HCT116 (cell line): ENCODE data around the gene APOL6. TPM values are rescaled to one million over a fixed set of nuclear protein-coding genes. Genes with fewer than 3 reads are reported as not detected.

ENCODE experiments used
- ATAC-seq: fragments of 200-7000 bp; cut with Tn5 transposase; 2 replicates; pipeline ENCODE4 v1.9.1; 2020; ENCODE audit warnings: mild to moderate bottlenecking, moderate library complexity
- BruUV-seq: library from RNA; stranded (reverse); fragments of 400-500 nt; replicated peaks from 2 replicates; lab custom pipeline; 2021; lab: Mats Ljungman, UMichigan
- CTCF ChIA-PET: fragments of 300-600 bp; sonication (Branson Sonifier 250); formaldehyde crosslinking; loops from one replicate; lab custom pipeline; 2021; ENCODE audit warnings: antibody characterized with exemption; lab: Charles Lee
- POLR2A ChIA-PET: fragments of 300-600, 350-600 bp; sonication (Branson Sonifier 250); formaldehyde crosslinking; loops from one replicate; lab custom pipeline; 2021; ENCODE audit warnings: antibody characterized with exemption; lab: Charles Lee
- RAD21 ChIA-PET, 2 experiments: fragments of 300-600 bp; sonication (Branson Sonifier 250); formaldehyde crosslinking; loops; one replicate each; lab custom pipeline; 2023; ENCODE audit warnings: low total read pairs in 2 of 2; ENCODE audit not compliant: uncharacterized antibody in 2 of 2, unreplicated experiment in 2 of 2, low non-redundant PET in 1 of 2; lab: Charles Lee
- DNase-seq: peaks from one replicate; pipeline ENCODE4 v3.0.0-alpha.2; 2010; ENCODE audit warnings: low read depth, low spot score
- H2AFZ ChIP-seq: fragments of 200-600 bp; shearing (Covaris generic), sonication (generic); 2 replicates; pipeline ENCODE4 v1.6.1; 2017; ENCODE audit warnings: low read depth, mixed run types, mixed read lengths, antibody characterized with exemption, low read length; ENCODE audit not compliant: poor library complexity, severe bottlenecking
- H3K27ac ChIP-seq: 2 replicates; pipeline ENCODE4 v1.5.1; 2012; ENCODE audit warnings: low read depth, low read length
- H3K27me3 ChIP-seq: fragments of 200-600 bp; sonication (generic); 2 replicates; pipeline ENCODE4 v1.6.1; 2016; ENCODE audit warnings: mixed run types, low read length, mixed read lengths; ENCODE audit not compliant: insufficient read depth
- H3K36me3 ChIP-seq, 2 experiments: fragments of 200-500 bp in 1 of 2; fragments of 200-600 bp in 1 of 2; sonication (Bioruptor generic) in 1 of 2; sonication (generic) in 1 of 2; 2 replicates each; pipeline versions ENCODE4 v1.5.1 to v1.6.1; 2014 to 2016; ENCODE audit warnings: low read length in 2 of 2, inconsistent platforms in 1 of 2, mixed read lengths in 1 of 2, mixed run types in 1 of 2; ENCODE audit not compliant: insufficient read depth in 2 of 2, control insufficient read depth in 1 of 2
- H3K4me1 ChIP-seq, 2 experiments: fragments of 200-600 bp in 1 of 2; sonication (generic) in 1 of 2; 2 replicates each; pipeline versions ENCODE4 v1.5.1 to v1.6.1; 2012 to 2017; ENCODE audit warnings: low read length in 2 of 2, inconsistent platforms in 1 of 2, mild to moderate bottlenecking in 1 of 2, mixed read lengths in 1 of 2, mixed run types in 1 of 2, moderate library complexity in 1 of 2; ENCODE audit not compliant: insufficient read depth in 2 of 2, control insufficient read depth in 1 of 2
- H3K4me2 ChIP-seq: fragments of 200-600 bp; sonication (generic); 2 replicates; pipeline ENCODE4 v1.6.1; 2017; ENCODE audit warnings: mixed run types, low read length, mixed read lengths
- H3K4me3 ChIP-seq, 2 experiments: fragments of 200-600 bp in 1 of 2; sonication (generic) in 1 of 2; replicated peaks in 1 of 2; 2 replicates each; pipeline ENCODE4 v1.5.1; 2011 to 2016; ENCODE audit warnings: low read length in 2 of 2, control low read depth in 1 of 2, low read depth in 1 of 2, mild to moderate bottlenecking in 1 of 2, mixed read lengths in 1 of 2, mixed run types in 1 of 2
- H3K79me2 ChIP-seq: fragments of 200-600 bp; sonication (generic); 2 replicates; pipeline ENCODE4 v1.6.1; 2017; ENCODE audit warnings: mild to moderate bottlenecking, mixed run types, low read length, moderate library complexity, mixed read lengths; ENCODE audit not compliant: insufficient read depth
- H3K9ac ChIP-seq: fragments of 200-600 bp; sonication (generic); 2 replicates; pipeline ENCODE4 v1.6.1; 2016; ENCODE audit warnings: low read length, mixed read lengths
- H3K9me2 ChIP-seq: fragments of 200-600 bp; sonication (generic), shearing (Covaris generic); 2 replicates; pipeline ENCODE4 v1.6.1; 2017; ENCODE audit warnings: mixed run types, mild to moderate bottlenecking, moderate library complexity; ENCODE audit not compliant: insufficient read depth
- H3K9me3 ChIP-seq, 2 experiments: fragments of 200-500 bp in 1 of 2; fragments of 200-600 bp in 1 of 2; sonication (Bioruptor generic) in 1 of 2; sonication (generic) in 1 of 2; 2 replicates each; pipeline ENCODE4 v1.6.1; 2014 to 2017; ENCODE audit warnings: low read length in 2 of 2, mixed read lengths in 2 of 2, inconsistent platforms in 1 of 2, low read depth in 1 of 2, mild to moderate bottlenecking in 1 of 2, mixed run types in 1 of 2, moderate library complexity in 1 of 2; ENCODE audit not compliant: control insufficient read depth in 1 of 2, insufficient read depth in 1 of 2
- H4K20me1 ChIP-seq: fragments of 200-600 bp; sonication (generic), shearing (Covaris generic); 2 replicates; pipeline ENCODE4 v1.6.1; 2017; ENCODE audit warnings: mixed run types, mild to moderate bottlenecking, moderate library complexity; ENCODE audit not compliant: insufficient read depth
- CBX3 ChIP-seq: IDR thresholded peaks from 2 replicates; pipeline ENCODE4 v1.6.1; 2012; ENCODE audit warnings: low read depth
- EGR1 ChIP-seq: IDR thresholded peaks from 2 replicates; pipeline ENCODE4 v1.6.1; 2012; ENCODE audit warnings: low read depth
- EZH2 ChIP-seq: fragments of 200-600 bp; sonication (generic); IDR thresholded peaks from 2 replicates; pipeline ENCODE4 v1.6.1; 2017; ENCODE audit warnings: antibody characterized with exemption, mixed run types
- EZH2phosphoT487 ChIP-seq: fragments of 200-600 bp; IDR thresholded peaks from 2 replicates; pipeline ENCODE4 v1.6.1; 2018; ENCODE audit warnings: antibody characterized with exemption, borderline replicate concordance
- FOSL1 ChIP-seq: IDR thresholded peaks from 2 replicates; pipeline ENCODE4 v1.6.1; 2012; ENCODE audit warnings: low read depth
- JUND ChIP-seq: IDR thresholded peaks from 2 replicates; pipeline ENCODE4 v1.6.1; 2012
- RAD21 ChIP-seq: IDR thresholded peaks from 2 replicates; pipeline ENCODE4 v1.6.1; 2012; ENCODE audit warnings: low read depth, mild to moderate bottlenecking
- SP1 ChIP-seq: IDR thresholded peaks from 2 replicates; pipeline ENCODE4 v1.6.1; 2012; ENCODE audit warnings: low read depth
- ZFX ChIP-seq: fragments of 450-650 bp; IDR thresholded peaks from 2 replicates; pipeline ENCODE4 v1.6.1; 2017
- ZNF274 ChIP-seq: fragments of 200-500 bp; sonication (Bioruptor generic); IDR thresholded peaks from 2 replicates; pipeline ENCODE4 v1.6.1; 2014; ENCODE audit warnings: mild to moderate bottlenecking, low read depth, low read length, inconsistent platforms
- intact Hi-C: fragments of 100-400 bp; cut with micrococcal nuclease; formaldehyde crosslinking; loops from 2 replicates; pipeline ENCODE4 v1.10.0; 2022
- total RNA-seq: library from RNA; stranded (reverse); gene quantifications from one replicate; pipeline ENCODE4 v1.2.1, GENCODE V29; 2021; ENCODE audit not compliant: unreplicated experiment
- TF ChIP-seq, protein P1 (sequence below): IDR thresholded peaks from 2 replicates; pipeline ENCODE4 v1.6.1; 2012; ENCODE audit warnings: low read depth
- TF ChIP-seq, protein P2 (sequence below), 3 experiments: fragments of 200-600 bp in 1 of 3; sonication (generic) in 1 of 3; IDR thresholded peaks in 2 of 3; conservative IDR thresholded peaks in 1 of 3; 2 replicates each; pipeline ENCODE4 v1.5.1; 2012 to 2017; ENCODE audit warnings: low read depth in 2 of 3, low read length in 2 of 3, antibody characterized with exemption in 1 of 3, borderline replicate concordance in 1 of 3, control low read depth in 1 of 3, mild to moderate bottlenecking in 1 of 3, mixed read lengths in 1 of 3, mixed run types in 1 of 3, moderate library complexity in 1 of 3; ENCODE audit not compliant: insufficient read depth in 1 of 3
- TF ChIP-seq, protein P3 (sequence below): IDR thresholded peaks from 2 replicates; pipeline ENCODE4 v1.6.1; 2011; ENCODE audit warnings: mild to moderate bottlenecking, low read length, moderate library complexity; ENCODE audit not compliant: insufficient replicate concordance; ENCODE audit errors: extremely low read depth
- TF ChIP-seq, protein P4 (sequence below): IDR thresholded peaks from 2 replicates; pipeline ENCODE4 v1.6.1; 2012

The APOL6 gene
- total RNA-seq, 1 experiment from 2014 or later, result 0.84 TPM

DNA sequence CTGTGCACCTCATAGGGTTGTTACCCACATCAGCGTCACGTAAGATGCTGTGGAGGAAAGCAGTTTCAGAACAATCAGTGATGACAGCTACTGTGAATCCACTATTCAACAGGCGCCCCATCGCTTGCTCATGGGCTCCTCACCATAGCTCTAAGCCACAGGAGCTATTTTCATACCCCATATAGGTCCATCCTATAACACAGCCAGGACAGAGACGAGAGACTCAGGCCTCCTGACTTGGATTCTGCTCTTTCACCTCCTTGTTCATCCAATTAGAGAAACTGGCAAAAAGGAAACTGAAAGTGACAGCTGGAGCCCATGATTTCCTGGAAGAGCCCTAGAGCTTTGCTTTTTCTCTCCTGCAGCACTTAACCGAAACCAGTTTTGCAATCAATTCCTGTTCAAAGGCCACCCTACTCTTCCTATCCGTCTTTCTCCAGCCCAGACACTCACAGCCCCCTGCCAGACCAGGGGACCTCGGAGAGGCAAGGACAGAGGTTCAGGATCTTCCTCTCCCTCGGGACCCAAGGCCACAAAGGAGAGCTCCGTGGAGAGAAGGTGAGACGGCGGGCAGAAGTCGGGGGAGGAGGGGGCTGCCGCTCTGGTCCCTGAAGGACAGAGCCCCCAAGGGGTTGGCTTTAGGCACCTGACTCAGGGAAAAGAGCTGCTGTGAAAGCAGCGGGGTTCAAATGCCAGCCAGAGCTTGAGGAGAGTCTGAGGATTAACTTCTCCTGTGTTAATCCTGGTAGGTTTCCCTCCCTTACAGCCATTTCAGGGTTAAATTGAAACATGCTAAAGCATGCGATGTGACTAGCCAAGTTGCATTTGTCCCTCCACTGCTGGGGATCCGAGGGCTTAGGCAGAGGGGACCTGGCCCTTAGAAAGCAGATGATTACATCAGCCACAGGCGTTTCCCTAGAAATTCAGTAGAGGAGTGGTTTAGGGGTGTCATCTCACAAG, at the start of gene APOL6 (continued):
- TF ChIP-seq, protein P1, sequence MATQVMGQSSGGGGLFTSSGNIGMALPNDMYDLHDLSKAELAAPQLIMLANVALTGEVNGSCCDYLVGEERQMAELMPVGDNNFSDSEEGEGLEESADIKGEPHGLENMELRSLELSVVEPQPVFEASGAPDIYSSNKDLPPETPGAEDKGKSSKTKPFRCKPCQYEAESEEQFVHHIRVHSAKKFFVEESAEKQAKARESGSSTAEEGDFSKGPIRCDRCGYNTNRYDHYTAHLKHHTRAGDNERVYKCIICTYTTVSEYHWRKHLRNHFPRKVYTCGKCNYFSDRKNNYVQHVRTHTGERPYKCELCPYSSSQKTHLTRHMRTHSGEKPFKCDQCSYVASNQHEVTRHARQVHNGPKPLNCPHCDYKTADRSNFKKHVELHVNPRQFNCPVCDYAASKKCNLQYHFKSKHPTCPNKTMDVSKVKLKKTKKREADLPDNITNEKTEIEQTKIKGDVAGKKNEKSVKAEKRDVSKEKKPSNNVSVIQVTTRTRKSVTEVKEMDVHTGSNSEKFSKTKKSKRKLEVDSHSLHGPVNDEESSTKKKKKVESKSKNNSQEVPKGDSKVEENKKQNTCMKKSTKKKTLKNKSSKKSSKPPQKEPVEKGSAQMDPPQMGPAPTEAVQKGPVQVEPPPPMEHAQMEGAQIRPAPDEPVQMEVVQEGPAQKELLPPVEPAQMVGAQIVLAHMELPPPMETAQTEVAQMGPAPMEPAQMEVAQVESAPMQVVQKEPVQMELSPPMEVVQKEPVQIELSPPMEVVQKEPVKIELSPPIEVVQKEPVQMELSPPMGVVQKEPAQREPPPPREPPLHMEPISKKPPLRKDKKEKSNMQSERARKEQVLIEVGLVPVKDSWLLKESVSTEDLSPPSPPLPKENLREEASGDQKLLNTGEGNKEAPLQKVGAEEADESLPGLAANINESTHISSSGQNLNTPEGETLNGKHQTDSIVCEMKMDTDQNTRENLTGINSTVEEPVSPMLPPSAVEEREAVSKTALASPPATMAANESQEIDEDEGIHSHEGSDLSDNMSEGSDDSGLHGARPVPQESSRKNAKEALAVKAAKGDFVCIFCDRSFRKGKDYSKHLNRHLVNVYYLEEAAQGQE, result no peak
- no peak for TF ChIP-seq ZNF274
- TF ChIP-seq, all 23 proteins: peak for 0

DNA sequence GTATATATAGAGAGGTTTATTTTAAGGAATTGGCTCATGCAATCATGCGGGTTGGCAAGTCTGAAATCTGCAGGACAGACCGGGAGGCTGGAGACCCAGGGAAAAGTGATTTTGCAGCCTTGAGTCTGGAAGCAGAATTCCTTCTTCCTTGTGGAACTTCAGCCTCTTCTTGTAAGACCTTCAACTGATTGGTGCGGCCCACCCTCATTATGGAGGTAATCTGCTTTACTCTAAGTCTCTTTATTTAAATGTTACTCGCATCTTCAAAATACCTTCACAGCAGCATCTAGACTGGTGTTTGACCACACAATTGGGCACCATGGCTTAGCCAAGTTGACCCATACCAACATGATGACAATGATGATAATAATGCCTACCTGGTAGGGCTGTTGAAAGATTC, 48.9 kb upstream of the APOL6 start:
- Histone ChIP-seq H2AFZ (no peak overlapping the region), H3K4me2 (no peak overlapping the region), H3K9me3 (no peaks in the 10 kb centered on the region), H3K4me1 (peaks cover 2 to 12% of the 10 kb centered on the region in 2 experiments; a peak in 3 of 4 replicates), H3K79me2 (no peaks in the 10 kb centered on the region), H3K27ac (no peak overlapping the region), H3K9me2 (no peaks in the 10 kb centered on the region), H3K36me3 (no peaks in the 10 kb centered on the region)
- ChIA-PET POLR2A (no interaction called here), RAD21 (no interaction called here)
- no peak for ATAC-seq
- intact Hi-C loops, result no loop called here
- no peak for TF ChIP-seq ZFX
- TF ChIP-seq, protein P2, sequence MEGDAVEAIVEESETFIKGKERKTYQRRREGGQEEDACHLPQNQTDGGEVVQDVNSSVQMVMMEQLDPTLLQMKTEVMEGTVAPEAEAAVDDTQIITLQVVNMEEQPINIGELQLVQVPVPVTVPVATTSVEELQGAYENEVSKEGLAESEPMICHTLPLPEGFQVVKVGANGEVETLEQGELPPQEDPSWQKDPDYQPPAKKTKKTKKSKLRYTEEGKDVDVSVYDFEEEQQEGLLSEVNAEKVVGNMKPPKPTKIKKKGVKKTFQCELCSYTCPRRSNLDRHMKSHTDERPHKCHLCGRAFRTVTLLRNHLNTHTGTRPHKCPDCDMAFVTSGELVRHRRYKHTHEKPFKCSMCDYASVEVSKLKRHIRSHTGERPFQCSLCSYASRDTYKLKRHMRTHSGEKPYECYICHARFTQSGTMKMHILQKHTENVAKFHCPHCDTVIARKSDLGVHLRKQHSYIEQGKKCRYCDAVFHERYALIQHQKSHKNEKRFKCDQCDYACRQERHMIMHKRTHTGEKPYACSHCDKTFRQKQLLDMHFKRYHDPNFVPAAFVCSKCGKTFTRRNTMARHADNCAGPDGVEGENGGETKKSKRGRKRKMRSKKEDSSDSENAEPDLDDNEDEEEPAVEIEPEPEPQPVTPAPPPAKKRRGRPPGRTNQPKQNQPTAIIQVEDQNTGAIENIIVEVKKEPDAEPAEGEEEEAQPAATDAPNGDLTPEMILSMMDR (IDR thresholded peaks at IDR 0.05 in 2 of 3, conservative IDR thresholded peaks at IDR 0.05 in 1 of 3; ENCODE audit: borderline replicate concordance in 1 of 3, insufficient read depth in 1 of 3, low read depth in 2 of 3, low read length in 2 of 3), result no peak
- TF ChIP-seq, protein P3, sequence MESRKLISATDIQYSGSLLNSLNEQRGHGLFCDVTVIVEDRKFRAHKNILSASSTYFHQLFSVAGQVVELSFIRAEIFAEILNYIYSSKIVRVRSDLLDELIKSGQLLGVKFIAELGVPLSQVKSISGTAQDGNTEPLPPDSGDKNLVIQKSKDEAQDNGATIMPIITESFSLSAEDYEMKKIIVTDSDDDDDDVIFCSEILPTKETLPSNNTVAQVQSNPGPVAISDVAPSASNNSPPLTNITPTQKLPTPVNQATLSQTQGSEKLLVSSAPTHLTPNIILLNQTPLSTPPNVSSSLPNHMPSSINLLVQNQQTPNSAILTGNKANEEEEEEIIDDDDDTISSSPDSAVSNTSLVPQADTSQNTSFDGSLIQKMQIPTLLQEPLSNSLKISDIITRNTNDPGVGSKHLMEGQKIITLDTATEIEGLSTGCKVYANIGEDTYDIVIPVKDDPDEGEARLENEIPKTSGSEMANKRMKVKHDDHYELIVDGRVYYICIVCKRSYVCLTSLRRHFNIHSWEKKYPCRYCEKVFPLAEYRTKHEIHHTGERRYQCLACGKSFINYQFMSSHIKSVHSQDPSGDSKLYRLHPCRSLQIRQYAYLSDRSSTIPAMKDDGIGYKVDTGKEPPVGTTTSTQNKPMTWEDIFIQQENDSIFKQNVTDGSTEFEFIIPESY, result no peak
- no peak for TF ChIP-seq SP1
- TF ChIP-seq JUND, result no peak
- no peak for TF ChIP-seq RAD21
- TF ChIP-seq, protein P4, sequence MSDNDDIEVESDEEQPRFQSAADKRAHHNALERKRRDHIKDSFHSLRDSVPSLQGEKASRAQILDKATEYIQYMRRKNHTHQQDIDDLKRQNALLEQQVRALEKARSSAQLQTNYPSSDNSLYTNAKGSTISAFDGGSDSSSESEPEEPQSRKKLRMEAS, result no peak
- no peak for TF ChIP-seq EZH2
- no peak for TF ChIP-seq FOSL1
- no peak for TF ChIP-seq EGR1
- no peak for TF ChIP-seq EZH2phosphoT487
- TF ChIP-seq CBX3, result no peak
- TF ChIP-seq ZNF274, result no peak
- TF ChIP-seq, all 23 proteins: peak for 0
- CTCF ChIA-PET, result no interaction called here
- no peak overlapping the region for H3K9ac ChIP-seq
- no peaks in the 10 kb centered on the region for H3K27me3 ChIP-seq
- DNase-seq, result no peak
- BruUV-seq, result no TSS peak
- H3K4me3 ChIP-seq, result no peak overlapping the region
- H4K20me1 ChIP-seq, result no peaks in the 10 kb centered on the region
